ENCODE results near the gene BBS9. TPM values are rescaled to one million over a fixed set of nuclear protein-coding genes. Genes with fewer than 3 reads are reported as not detected.

BBS9 gene
- total RNA-seq, 1 experiment from 2014 or later = 26.4 TPM

- H3K9me3 Mint-ChIP-seq = peaks cover 0 to 5% of the 10 kb centered on the region in 2 experiments; a peak in 1 of 5 replicates
- Histone ChIP-seq H2BK120ac (ENCODE audit: low read depth, low read length, poor library complexity, severe bottlenecking) (no peak overlapping the region), H4K5ac (ENCODE audit: insufficient read length, low read depth, low read length) (no peak overlapping the region), H3K23ac (ENCODE audit: insufficient read length, low read depth, low read length) (no peak overlapping the region), H2AK5ac (ENCODE audit: insufficient read length, low read length) (no peak overlapping the region), H3K4me1 (ENCODE audit: insufficient read depth, low read length) (no peaks in the 10 kb centered on the region), H2BK15ac (ENCODE audit: low read depth, low read length) (no peak overlapping the region), H3K23me2 (ENCODE audit: insufficient read length, low read depth, low read length, poor library complexity, severe bottlenecking) (no peaks in the 10 kb centered on the region), H3K18ac (ENCODE audit: insufficient read length, low read depth, low read length) (no peak overlapping the region), H3K9ac (ENCODE audit: extremely low read depth, insufficient read length, low read length) (no peak overlapping the region), H3K79me1 (ENCODE audit: insufficient read depth, low read depth, low read length, poor library complexity, severe bottlenecking) (no peaks in the 10 kb centered on the region), H3K9me3 (ENCODE audit: control insufficient read depth, low read depth, low read length) (no peaks in the 10 kb centered on the region), H3T11ph (ENCODE audit: low read length) (no peak overlapping the region), H2AFZ (ENCODE audit: low read length) (no peak overlapping the region), H3K79me2 (ENCODE audit: insufficient read depth, low read length) (no peaks in the 10 kb centered on the region), H3K27me3 (ENCODE audit: insufficient read depth, low read length) (no peaks in the 10 kb centered on the region), H3K4ac (ENCODE audit: low read depth, low read length) (no peak overlapping the region), H2BK5ac (ENCODE audit: insufficient read length, low read length) (no peak overlapping the region), H4K8ac (replicated peaks; ENCODE audit: insufficient read length, low read depth, low read length) (no peak overlapping the region), H3K27ac (ENCODE audit: insufficient read length, low read depth, low read length) (no peak overlapping the region), H3K56ac (ENCODE audit: insufficient read length, low read depth, low read length) (no peak overlapping the region), H2BK12ac (ENCODE audit: insufficient read length, low read depth, low read length) (no peak overlapping the region), H4K20me1 (ENCODE audit: control insufficient read depth, insufficient read depth, insufficient read length) (no peaks in the 10 kb centered on the region), H2BK20ac (ENCODE audit: low read depth, low read length, poor library complexity, severe bottlenecking) (no peak overlapping the region), H4K91ac (ENCODE audit: insufficient read length, low read depth, low read length) (no peak overlapping the region), H3K14ac (ENCODE audit: insufficient read depth, low read length) (no peak overlapping the region), H3K4me2 (ENCODE audit: insufficient read depth, insufficient read length, low read length) (no peak overlapping the region)
- DNase-seq = no peak
- H3K27me3 Mint-ChIP-seq (ENCODE audit: low read depth) = no peaks in the 10 kb centered on the region
- H3K36me3 Mint-ChIP-seq (ENCODE audit: insufficient read depth in 1 of 3, low read depth in 3 of 3) = no peaks in the 10 kb centered on the region
- no peak overlapping the region for H3K27ac Mint-ChIP-seq
- no peaks in the 10 kb centered on the region for H3K4me1 Mint-ChIP-seq
- no peak overlapping the region for H3K4me3 Mint-ChIP-seq
- WGBS (ENCODE audit: extremely low coverage, insufficient read length, low lambda C conversion rate) = no CpG with 5 or more reads among the region's 1 CpG
- TF ChIP-seq, protein P1, sequence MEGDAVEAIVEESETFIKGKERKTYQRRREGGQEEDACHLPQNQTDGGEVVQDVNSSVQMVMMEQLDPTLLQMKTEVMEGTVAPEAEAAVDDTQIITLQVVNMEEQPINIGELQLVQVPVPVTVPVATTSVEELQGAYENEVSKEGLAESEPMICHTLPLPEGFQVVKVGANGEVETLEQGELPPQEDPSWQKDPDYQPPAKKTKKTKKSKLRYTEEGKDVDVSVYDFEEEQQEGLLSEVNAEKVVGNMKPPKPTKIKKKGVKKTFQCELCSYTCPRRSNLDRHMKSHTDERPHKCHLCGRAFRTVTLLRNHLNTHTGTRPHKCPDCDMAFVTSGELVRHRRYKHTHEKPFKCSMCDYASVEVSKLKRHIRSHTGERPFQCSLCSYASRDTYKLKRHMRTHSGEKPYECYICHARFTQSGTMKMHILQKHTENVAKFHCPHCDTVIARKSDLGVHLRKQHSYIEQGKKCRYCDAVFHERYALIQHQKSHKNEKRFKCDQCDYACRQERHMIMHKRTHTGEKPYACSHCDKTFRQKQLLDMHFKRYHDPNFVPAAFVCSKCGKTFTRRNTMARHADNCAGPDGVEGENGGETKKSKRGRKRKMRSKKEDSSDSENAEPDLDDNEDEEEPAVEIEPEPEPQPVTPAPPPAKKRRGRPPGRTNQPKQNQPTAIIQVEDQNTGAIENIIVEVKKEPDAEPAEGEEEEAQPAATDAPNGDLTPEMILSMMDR (conservative IDR thresholded peaks at IDR 0.05) = no peak
Observed at GRCh38 chr7:33310546-33310945, 181.2 kb downstream of the BBS9 start.
